ENCODE results near the gene ACER2. TPM values are rescaled to one million over a fixed set of nuclear protein-coding genes. Genes with fewer than 3 reads are reported as not detected.

Gene ACER2
- total RNA-seq, 1 donor from 2014 or later: 7.4 TPM

- Histone ChIP-seq H4K20me1 (ENCODE audit: insufficient read depth, low read length) (no peaks in the 10 kb centered on the region), H2AFZ (ENCODE audit: low read depth, low read length) (no peak overlapping the region), H3K79me2 (ENCODE audit: insufficient read depth, low read length) (no peaks in the 10 kb centered on the region), H3K9ac (ENCODE audit: low read length) (no peak overlapping the region), H3K36me3 (ENCODE audit: insufficient read depth, low read length) (no peaks in the 10 kb centered on the region), H3K4me1 (ENCODE audit: insufficient read depth, low read length) (no peaks in the 10 kb centered on the region), H3K4me2 (ENCODE audit: low read length) (no peak overlapping the region), H3K27me3 (ENCODE audit: insufficient read depth, low read length) (no peaks in the 10 kb centered on the region), H3K9me3 (ENCODE audit: insufficient read depth, low read depth, low read length) (no peaks in the 10 kb centered on the region), H3K27ac (ENCODE audit: low read depth, low read length) (no peak overlapping the region), H3K4me3 (ENCODE audit: insufficient read depth, low read depth, low read length) (no peak overlapping the region)
- Mint-ChIP-seq H3K27me3 (ENCODE audit: low read depth, unreplicated experiment) (peaks cover 3% of the 10 kb centered on the region), H3K4me3 (ENCODE audit: unreplicated experiment) (no peak overlapping the region), H3K9me3 (ENCODE audit: unreplicated experiment) (no peaks in the 10 kb centered on the region), H3K27ac (ENCODE audit: unreplicated experiment) (no peak overlapping the region), H3K4me1 (ENCODE audit: low read depth, unreplicated experiment) (no peaks in the 10 kb centered on the region), H3K36me3 (ENCODE audit: low read depth, unreplicated experiment) (peaks cover 1% of the 10 kb centered on the region)
- no peak for FAIRE-seq
- no peak for DNase-seq (ENCODE audit: low read depth)
- TF ChIP-seq CTCF (IDR thresholded peaks at IDR 0.05; ENCODE audit: insufficient read depth, low read depth, low read length): no peak
Measured at GRCh38 chr9:19451240-19452087, 42.7 kb downstream of the ACER2 start.

- Mint-ChIP-seq H3K36me3 (ENCODE audit: low read depth, unreplicated experiment) (peaks cover 1% of the 10 kb centered on the region), H3K4me3 (ENCODE audit: unreplicated experiment) (peak overlapping the region; percentile 27), H3K27me3 (ENCODE audit: low read depth, unreplicated experiment) (peaks cover 2% of the 10 kb centered on the region), H3K9me3 (ENCODE audit: unreplicated experiment) (no peaks in the 10 kb centered on the region), H3K27ac (ENCODE audit: unreplicated experiment) (no peak overlapping the region), H3K4me1 (ENCODE audit: low read depth, unreplicated experiment) (no peaks in the 10 kb centered on the region)
- H3K4me2 ChIP-seq (ENCODE audit: low read length): no peak overlapping the region
- H3K36me3 ChIP-seq (ENCODE audit: insufficient read depth, low read length): no peaks in the 10 kb centered on the region
- H3K4me3 ChIP-seq (ENCODE audit: insufficient read depth, low read depth, low read length): no peak overlapping the region
- no peaks in the 10 kb centered on the region for H3K27me3 ChIP-seq (ENCODE audit: insufficient read depth, low read length)
- TF ChIP-seq EZH2 (IDR thresholded peaks at IDR 0.05; ENCODE audit: insufficient read depth, low read length) (no peak), CTCF (IDR thresholded peaks at IDR 0.05; ENCODE audit: insufficient read depth, low read depth, low read length) (no peak)
- FAIRE-seq (no peak), DNase-seq (ENCODE audit: low read depth) (no peak)
- no peak overlapping the region for H3K9ac ChIP-seq (ENCODE audit: low read length)
- H3K27ac ChIP-seq (ENCODE audit: low read depth, low read length): no peak overlapping the region
- H3K79me2 ChIP-seq (ENCODE audit: insufficient read depth, low read length): no peaks in the 10 kb centered on the region
- H4K20me1 ChIP-seq (ENCODE audit: insufficient read depth, low read length): no peaks in the 10 kb centered on the region
- no peak overlapping the region for H2AFZ ChIP-seq (ENCODE audit: low read depth, low read length)
- H3K9me3 ChIP-seq (ENCODE audit: insufficient read depth, low read depth, low read length): no peaks in the 10 kb centered on the region
- H3K4me1 ChIP-seq (ENCODE audit: insufficient read depth, low read length): no peaks in the 10 kb centered on the region
Measured at GRCh38 chr9:19456426-19456825, 47.6 kb downstream of the ACER2 start.

All from astrocyte (in vitro differentiated cells and primary cell).